Endothelial cell of umbilical vein (primary cell): ENCODE results near the gene ULK2. TPM values are rescaled to one million over a fixed set of nuclear protein-coding genes. Genes with fewer than 3 reads are reported as not detected.

Experiments
- BruUV-seq: library from RNA; stranded (reverse); fragments of 400-500 nt; replicated peaks from 2 replicates; lab custom pipeline; 2021; lab: Mats Ljungman, UMichigan
- CTCF ChIA-PET: fragments of 300-600, 350-600 bp; sonication (Branson Sonifier 250); formaldehyde crosslinking; loops from one replicate; lab custom pipeline; 2021; ENCODE audit warnings: antibody characterized with exemption, inconsistent platforms; lab: Charles Lee
- POLR2A ChIA-PET: fragments of 300-600, 350-600 bp; sonication (Branson Sonifier 250); formaldehyde crosslinking; loops from one replicate; lab custom pipeline; 2021; ENCODE audit warnings: antibody characterized with exemption, inconsistent platforms; lab: Charles Lee
- DNase-seq: peaks from one replicate; pipeline ENCODE4 v3.0.0-alpha.2; 2011; ENCODE audit warnings: low read depth, low spot score
- FAIRE-seq: peaks from 2 replicates; lab custom pipeline; 2011; peaks lifted over from hg19 to GRCh38; lab: Jason Lieb, UNC
- H2AFZ ChIP-seq: 2 replicates; pipeline ENCODE4 v1.6.0; 2012; ENCODE audit warnings: low read depth, low read length, control low read depth, inconsistent platforms
- H3K27ac ChIP-seq: 2 replicates; pipeline ENCODE4 v1.5.1; 2011; ENCODE audit warnings: low read depth, mild to moderate bottlenecking, control low read depth, low read length, moderate library complexity; ENCODE audit not compliant: insufficient read depth
- H3K27me3 ChIP-seq, 2 experiments: 2 replicates each; pipeline versions ENCODE4 v1.6.0 to v1.6.1; 2011; ENCODE audit warnings: low read length in 2 of 2, mixed read lengths in 1 of 2; ENCODE audit not compliant: control insufficient read depth in 2 of 2, insufficient read depth in 2 of 2
- H3K36me3 ChIP-seq, 2 experiments: 2 replicates in 1 of 2; 3 replicates in 1 of 2; pipeline ENCODE4 v1.5.1; 2011; ENCODE audit warnings: low read length in 2 of 2, mild to moderate bottlenecking in 1 of 2, moderate library complexity in 1 of 2; ENCODE audit not compliant: control insufficient read depth in 2 of 2, insufficient read depth in 2 of 2; ENCODE audit errors: extremely low read depth in 1 of 2
- H3K4me1 ChIP-seq: 3 replicates; pipeline ENCODE4 v1.5.1; 2011; ENCODE audit warnings: mild to moderate bottlenecking, low read length; ENCODE audit not compliant: control insufficient read depth, insufficient read depth; ENCODE audit errors: extremely low read depth
- H3K4me2 ChIP-seq: 2 replicates; pipeline ENCODE4 v1.6.1; 2011; ENCODE audit warnings: low read length, control low read depth, mixed read lengths; ENCODE audit not compliant: insufficient read depth
- H3K4me3 ChIP-seq, 3 experiments: fragments of 200-600 bp in 1 of 3; sonication (generic), shearing (Covaris generic) in 1 of 3; replicated peaks in 1 of 3; 2 replicates each; pipeline ENCODE4 v1.5.1; 2011 to 2016; ENCODE audit warnings: control low read depth in 3 of 3, low read length in 3 of 3, mild to moderate bottlenecking in 2 of 3, inconsistent platforms in 1 of 3, low read depth in 1 of 3, moderate library complexity in 1 of 3; ENCODE audit not compliant: insufficient read depth in 1 of 3
- H3K79me2 ChIP-seq: 2 replicates; pipeline ENCODE4 v1.6.0; 2012; ENCODE audit warnings: low read length, inconsistent platforms; ENCODE audit not compliant: control insufficient read depth, insufficient read depth
- H3K9ac ChIP-seq: replicated peaks from 2 replicates; pipeline ENCODE3; 2011; ENCODE audit warnings: low read length, control low read depth; ENCODE audit not compliant: insufficient read depth; ENCODE audit errors: extremely low read depth
- H3K9me1 ChIP-seq: replicated peaks from 3 replicates; pipeline ENCODE4 v1.6.0; 2011; ENCODE audit warnings: mild to moderate bottlenecking, low read length; ENCODE audit not compliant: control insufficient read depth, insufficient read depth; ENCODE audit errors: extremely low read depth
- H3K9me3 ChIP-seq: replicated peaks from 2 replicates; pipeline ENCODE4 v1.5.1; 2012; ENCODE audit warnings: low read length, inconsistent platforms; ENCODE audit not compliant: control insufficient read depth, insufficient read depth
- H4K20me1 ChIP-seq: replicated peaks from 2 replicates; pipeline ENCODE3; 2011; ENCODE audit warnings: mild to moderate bottlenecking, low read length; ENCODE audit not compliant: control insufficient read depth, insufficient read depth; ENCODE audit errors: extremely low read depth
- EZH2 ChIP-seq: IDR thresholded peaks from 2 replicates; pipeline ENCODE4 v1.6.1; 2012; ENCODE audit warnings: borderline replicate concordance, low read depth, mild to moderate bottlenecking, moderate library complexity, low read length, inconsistent platforms; ENCODE audit not compliant: severe bottlenecking
- FOS ChIP-seq: IDR thresholded peaks from 2 replicates; pipeline ENCODE4 v1.6.1; 2011; ENCODE audit warnings: mild to moderate bottlenecking, low read length, moderate library complexity, borderline replicate concordance; ENCODE audit not compliant: insufficient read depth
- GATA2 ChIP-seq: IDR thresholded peaks from 2 replicates; pipeline ENCODE4 v1.7.0; 2011; ENCODE audit warnings: low read depth, mild to moderate bottlenecking, moderate library complexity, mixed read lengths, low read length; ENCODE audit not compliant: insufficient read length, insufficient read depth
- JUN ChIP-seq: IDR thresholded peaks from 2 replicates; pipeline ENCODE4 v1.6.1; 2011; ENCODE audit warnings: borderline replicate concordance, low read depth; ENCODE audit not compliant: insufficient read length, insufficient read depth
- POLR2A ChIP-seq: IDR thresholded peaks from 2 replicates; pipeline ENCODE4 v1.6.1; 2012; ENCODE audit warnings: low read depth, mild to moderate bottlenecking, control low read depth, low read length
- POLR2AphosphoS5 ChIP-seq: IDR thresholded peaks from 2 replicates; pipeline ENCODE4 v1.6.1; 2012; ENCODE audit warnings: low read depth, mild to moderate bottlenecking, control low read depth, low read length, moderate library complexity; ENCODE audit not compliant: insufficient read depth
- dilution Hi-C: fragments of 300-500 bp; cut with MboI; formaldehyde crosslinking; loops from one replicate; pipeline ENCODE4 v1.15.0; 2019; ENCODE audit warnings: low sequenced_read_pairs; ENCODE audit not compliant: extremely low pct_ligation_motif_present
- intact Hi-C: fragments of 100-400 bp; cut with micrococcal nuclease; formaldehyde crosslinking; loops from one replicate; pipeline ENCODE4 v1.10.0; 2022
- polyA plus RNA-seq, 4 experiments: library from polyadenylated mRNA; depleted of rRNA in 3 of 4; stranded (reverse) in 3 of 4; unstranded in 1 of 4; fragments of >200 nt; gene quantifications; 2 replicates each; pipeline versions ENCODE4 v1.2.1 to v1.2.3, GENCODE V29; 2011 to 2012; ENCODE audit warnings: missing spikeins in 1 of 4
- total RNA-seq: library from RNA; stranded (reverse); gene quantifications from 2 replicates; pipeline ENCODE4 v1.2.3, GENCODE V29; 2021
- TF ChIP-seq, protein P1 (sequence below), 2 donors: IDR thresholded peaks; 1 replicate in 1 of 2; 2 replicates in 1 of 2; pipeline ENCODE4 v1.5.1; 2011; ENCODE audit warnings: low read length in 2 of 2, mild to moderate bottlenecking in 2 of 2, moderate library complexity in 2 of 2, control low read depth in 1 of 2, inconsistent platforms in 1 of 2, low read depth in 1 of 2; ENCODE audit not compliant: insufficient read depth in 1 of 2; ENCODE audit errors: extremely low read depth in 1 of 2
- TF ChIP-seq, protein P2 (sequence below): IDR thresholded peaks from 2 replicates; pipeline ENCODE4 v1.6.1; 2011; ENCODE audit not compliant: insufficient read depth, insufficient read length

ULK2 gene
- total and polyA plus RNA-seq, 2 donors (not counting 3 experiments of a cell fraction or from before 2014, with no cell fraction given): 19.3 to 26.7 TPM

DNA sequence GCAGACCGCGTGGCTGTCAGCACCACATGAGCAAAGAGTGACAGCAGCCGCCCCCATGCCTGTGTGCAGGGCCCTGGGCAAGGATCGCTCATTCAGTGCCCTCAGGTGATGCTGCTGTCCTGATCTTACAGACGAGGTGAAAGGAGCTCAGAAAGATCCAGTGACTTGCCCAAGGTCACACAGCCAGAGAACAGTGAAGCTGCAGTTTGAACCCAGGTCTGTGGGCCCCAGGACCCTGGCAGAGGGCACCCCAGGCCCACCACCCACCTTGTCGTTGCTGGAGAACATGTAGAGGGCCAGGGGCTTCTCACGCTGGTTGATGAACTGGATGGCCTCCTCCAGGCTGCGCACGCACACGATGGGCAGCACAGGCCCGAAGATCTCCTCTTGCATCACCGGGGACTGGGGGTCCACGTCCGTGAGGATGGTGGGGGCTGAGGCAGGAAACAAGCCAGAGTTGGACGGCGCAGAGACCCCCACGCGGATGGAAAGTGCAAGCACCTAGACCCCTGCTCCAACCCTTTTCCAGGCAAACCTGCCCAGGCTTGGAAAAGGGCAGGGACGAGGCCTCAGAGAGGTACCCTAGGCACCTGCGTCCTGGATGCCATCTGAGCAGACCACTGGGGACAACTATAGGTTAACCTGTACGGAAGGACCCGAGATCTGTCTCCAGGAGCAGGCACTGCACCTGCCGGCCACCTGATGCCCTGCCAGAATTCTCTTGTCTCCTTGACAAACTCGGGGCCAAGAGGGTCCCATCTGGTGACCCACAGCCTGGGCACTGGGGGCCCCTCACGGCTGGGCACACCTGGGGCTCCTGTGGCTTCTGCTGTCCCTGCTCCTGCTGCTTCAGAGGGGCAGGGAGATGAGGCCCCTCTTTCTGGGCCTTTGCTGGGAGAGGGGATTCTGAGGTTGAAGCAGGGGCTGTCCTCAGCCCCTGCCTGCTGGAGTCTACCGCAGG, 128.2 kb downstream of the ULK2 start:
- FAIRE-seq: no peak
- H3K36me3 ChIP-seq: no peaks in the 10 kb centered on the region
- no TSS peak for BruUV-seq
- ChIA-PET CTCF (interaction anchor here (2.0 kb wide), 1 partner anchor 26 kb away, joined by 4 read pairs; no protein-coding TSS in a partner anchor), POLR2A (no interaction called here)
- H3K9me3 ChIP-seq: no peaks in the 10 kb centered on the region
- no peak overlapping the region for H3K4me2 ChIP-seq
- H3K4me3 ChIP-seq: no peak overlapping the region
- H3K27me3 ChIP-seq: no peaks in the 10 kb centered on the region
- no peak for DNase-seq
- H3K27ac ChIP-seq: no peak overlapping the region
- TF ChIP-seq EZH2 (no peak), POLR2A (no peak), GATA2 (no peak), FOS (no peak), JUN (no peak), POLR2AphosphoS5 (no peak)
- TF ChIP-seq, protein P1, sequence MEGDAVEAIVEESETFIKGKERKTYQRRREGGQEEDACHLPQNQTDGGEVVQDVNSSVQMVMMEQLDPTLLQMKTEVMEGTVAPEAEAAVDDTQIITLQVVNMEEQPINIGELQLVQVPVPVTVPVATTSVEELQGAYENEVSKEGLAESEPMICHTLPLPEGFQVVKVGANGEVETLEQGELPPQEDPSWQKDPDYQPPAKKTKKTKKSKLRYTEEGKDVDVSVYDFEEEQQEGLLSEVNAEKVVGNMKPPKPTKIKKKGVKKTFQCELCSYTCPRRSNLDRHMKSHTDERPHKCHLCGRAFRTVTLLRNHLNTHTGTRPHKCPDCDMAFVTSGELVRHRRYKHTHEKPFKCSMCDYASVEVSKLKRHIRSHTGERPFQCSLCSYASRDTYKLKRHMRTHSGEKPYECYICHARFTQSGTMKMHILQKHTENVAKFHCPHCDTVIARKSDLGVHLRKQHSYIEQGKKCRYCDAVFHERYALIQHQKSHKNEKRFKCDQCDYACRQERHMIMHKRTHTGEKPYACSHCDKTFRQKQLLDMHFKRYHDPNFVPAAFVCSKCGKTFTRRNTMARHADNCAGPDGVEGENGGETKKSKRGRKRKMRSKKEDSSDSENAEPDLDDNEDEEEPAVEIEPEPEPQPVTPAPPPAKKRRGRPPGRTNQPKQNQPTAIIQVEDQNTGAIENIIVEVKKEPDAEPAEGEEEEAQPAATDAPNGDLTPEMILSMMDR (IDR thresholded peaks at IDR 0.05; ENCODE audit: extremely low read depth in 1 of 2, insufficient read depth in 1 of 2, low read depth in 1 of 2, low read length in 2 of 2): no peak
- TF ChIP-seq, protein P2, sequence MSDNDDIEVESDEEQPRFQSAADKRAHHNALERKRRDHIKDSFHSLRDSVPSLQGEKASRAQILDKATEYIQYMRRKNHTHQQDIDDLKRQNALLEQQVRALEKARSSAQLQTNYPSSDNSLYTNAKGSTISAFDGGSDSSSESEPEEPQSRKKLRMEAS: no peak
- dilution Hi-C loops (no loop called here), intact Hi-C loops (no loop called here)
- no peaks in the 10 kb centered on the region for H3K9me1 ChIP-seq
- H3K9ac ChIP-seq: no peak overlapping the region
- H4K20me1 ChIP-seq: no peaks in the 10 kb centered on the region
- no peaks in the 10 kb centered on the region for H3K79me2 ChIP-seq
- no peak overlapping the region for H2AFZ ChIP-seq
- peaks cover 2% of the 10 kb centered on the region for H3K4me1 ChIP-seq
